Ascending aorta (tissue), 2 donors: ENCODE data around the gene RPL13. TPM values are rescaled to one million over a fixed set of nuclear protein-coding genes. Genes with fewer than 3 reads are reported as not detected.

Source experiments
- DNase-seq, 2 donors: peaks; one replicate each; pipeline ENCODE4 v3.0.0-alpha.2; 2019; ENCODE audit warnings: low spot score in 2 of 2
- H3K27ac ChIP-seq, 2 donors: fragments of 200-600 bp; sonication (generic); one replicate each; pipeline ENCODE4 v1.5.1; 2016 to 2017; ENCODE audit warnings: mild to moderate bottlenecking in 1 of 2
- H3K27me3 ChIP-seq: fragments of 200-600 bp; sonication (generic); one replicate; pipeline ENCODE4 v1.5.1; 2017
- H3K36me3 ChIP-seq, 2 donors: fragments of 200-600 bp; sonication (generic); one replicate each; pipeline ENCODE4 v1.5.1; 2016
- H3K4me1 ChIP-seq, 2 donors: fragments of 200-600 bp; sonication (generic); one replicate each; pipeline ENCODE4 v1.5.1; 2016 to 2017; ENCODE audit warnings: mild to moderate bottlenecking in 1 of 2
- H3K4me3 ChIP-seq, 2 donors: fragments of 200-600 bp; sonication (generic); one replicate each; pipeline ENCODE4 v1.5.1; 2016 to 2017; ENCODE audit warnings: mild to moderate bottlenecking in 1 of 2
- H3K9me3 ChIP-seq, 2 donors: fragments of 200-600 bp; sonication (generic); one replicate each; pipeline ENCODE4 v1.5.1; 2016
- intact Hi-C: fragments of 100-400 bp; cut with DNase I; formaldehyde crosslinking; loops from one replicate; pipeline ENCODE4 v1.15.1; 2023
- total RNA-seq: library from RNA; depleted of rRNA; stranded (reverse); fragments of >200 nt; gene quantifications from one replicate; pipeline ENCODE4 v1.1.0, GENCODE V29; 2016
- TF ChIP-seq, protein P1 (sequence below), 3 experiments: fragments of 200-600 bp in 2 of 3; fragments of 450-650 bp in 1 of 3; sonication (generic) in 2 of 3; IDR thresholded peaks; one replicate each; pipeline ENCODE4 v1.5.1; 2016 to 2019; ENCODE audit warnings: antibody characterized with exemption in 3 of 3, mild to moderate bottlenecking in 1 of 3, moderate library complexity in 1 of 3

The RPL13 gene
- total RNA-seq, 1 donor from 2014 or later = 8,360 TPM

DNA sequence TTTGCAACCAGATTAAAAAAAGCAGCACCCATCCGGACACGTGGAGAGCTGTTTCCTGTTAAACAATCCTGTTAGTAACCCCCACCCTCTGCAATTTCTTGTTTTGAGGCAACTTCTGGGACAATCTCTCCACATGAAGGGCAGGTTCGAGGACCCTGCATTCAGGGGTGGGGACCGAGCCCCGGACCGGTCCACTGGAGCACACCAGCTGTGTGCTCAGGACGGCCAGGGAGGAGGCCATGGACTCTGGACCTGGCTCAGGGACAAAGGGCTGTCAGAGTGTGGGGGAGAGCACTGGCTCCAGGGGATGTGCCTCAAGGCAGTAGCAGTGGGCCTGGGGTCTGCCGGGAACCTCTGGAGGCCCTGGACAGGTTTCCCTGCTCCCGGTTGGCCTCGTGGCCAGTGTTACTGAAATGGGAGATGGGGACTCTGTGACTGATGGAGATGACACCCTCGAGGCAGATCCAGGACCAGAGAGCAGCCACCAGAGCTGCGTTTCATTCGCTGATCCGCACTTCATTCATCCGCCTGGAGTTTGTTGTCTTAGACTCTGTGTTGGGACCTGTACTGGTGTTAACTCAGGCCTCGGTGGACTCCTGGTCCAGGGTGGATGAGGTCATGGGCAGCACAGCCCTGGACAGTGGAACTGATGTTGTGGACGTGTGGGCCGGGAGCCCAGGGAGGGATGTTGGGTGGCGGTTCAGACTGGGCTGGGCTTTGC, 12.2 kb downstream of the RPL13 start:
- no peak overlapping the region for H3K4me3 ChIP-seq
- intact Hi-C loops = no loop called here
- no peak for DNase-seq
- H3K27me3 ChIP-seq = peaks cover 4% of the 10 kb centered on the region
- H3K9me3 ChIP-seq = no peaks in the 10 kb centered on the region
- H3K36me3 ChIP-seq = no peaks in the 10 kb centered on the region
- H3K4me1 ChIP-seq = peaks cover 7 to 10% of the 10 kb centered on the region in 2 donors
- H3K27ac ChIP-seq = no peak overlapping the region
- TF ChIP-seq, protein P1, sequence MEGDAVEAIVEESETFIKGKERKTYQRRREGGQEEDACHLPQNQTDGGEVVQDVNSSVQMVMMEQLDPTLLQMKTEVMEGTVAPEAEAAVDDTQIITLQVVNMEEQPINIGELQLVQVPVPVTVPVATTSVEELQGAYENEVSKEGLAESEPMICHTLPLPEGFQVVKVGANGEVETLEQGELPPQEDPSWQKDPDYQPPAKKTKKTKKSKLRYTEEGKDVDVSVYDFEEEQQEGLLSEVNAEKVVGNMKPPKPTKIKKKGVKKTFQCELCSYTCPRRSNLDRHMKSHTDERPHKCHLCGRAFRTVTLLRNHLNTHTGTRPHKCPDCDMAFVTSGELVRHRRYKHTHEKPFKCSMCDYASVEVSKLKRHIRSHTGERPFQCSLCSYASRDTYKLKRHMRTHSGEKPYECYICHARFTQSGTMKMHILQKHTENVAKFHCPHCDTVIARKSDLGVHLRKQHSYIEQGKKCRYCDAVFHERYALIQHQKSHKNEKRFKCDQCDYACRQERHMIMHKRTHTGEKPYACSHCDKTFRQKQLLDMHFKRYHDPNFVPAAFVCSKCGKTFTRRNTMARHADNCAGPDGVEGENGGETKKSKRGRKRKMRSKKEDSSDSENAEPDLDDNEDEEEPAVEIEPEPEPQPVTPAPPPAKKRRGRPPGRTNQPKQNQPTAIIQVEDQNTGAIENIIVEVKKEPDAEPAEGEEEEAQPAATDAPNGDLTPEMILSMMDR (IDR thresholded peaks at IDR 0.05) = no peak

DNA sequence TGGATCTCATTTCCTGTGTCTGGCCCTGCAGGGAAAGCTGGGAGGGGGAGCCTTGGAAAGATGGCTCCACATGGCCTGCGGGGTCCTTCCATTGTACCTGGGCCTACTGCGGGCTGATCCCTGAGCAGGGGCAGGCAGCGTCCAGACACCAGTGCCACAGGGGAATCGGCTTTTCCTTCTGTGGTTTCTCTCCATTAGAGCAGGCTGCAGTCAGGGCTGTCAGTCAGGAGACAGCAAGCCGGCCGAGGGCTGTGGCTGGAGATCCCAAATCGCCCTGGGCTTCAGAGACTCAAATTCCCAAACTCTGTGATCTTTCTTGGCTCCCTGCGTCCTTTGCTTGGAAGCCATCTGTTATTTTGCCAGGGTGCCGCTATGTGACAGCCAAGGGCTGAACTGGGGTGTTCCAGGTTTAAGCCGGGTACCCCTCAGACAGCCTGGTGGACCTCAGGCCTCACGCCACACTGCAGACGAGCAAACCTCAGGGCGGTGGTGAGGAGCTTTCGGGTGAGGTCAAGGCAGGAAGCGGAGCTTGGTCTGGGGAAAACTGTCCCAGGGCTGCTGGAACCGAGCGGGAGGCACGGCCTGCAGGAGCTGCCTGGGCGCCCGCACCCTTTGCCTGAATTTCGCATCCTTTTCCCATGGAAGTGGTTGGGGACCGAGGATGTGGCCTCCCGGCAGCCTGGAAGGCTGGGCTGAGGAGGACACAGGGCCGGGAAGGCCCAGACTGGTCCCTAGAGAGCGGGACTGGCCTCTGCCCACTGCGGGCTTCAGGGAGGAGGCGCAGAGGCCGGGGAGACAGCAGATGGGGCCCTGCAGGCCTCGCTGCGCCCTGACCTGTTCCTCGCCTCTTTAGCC, 13.6 kb downstream of the RPL13 start:
- Histone ChIP-seq H3K27me3 (peaks cover 4% of the 10 kb centered on the region), H3K27ac (no peak overlapping the region), H3K9me3 (no peaks in the 10 kb centered on the region), H3K36me3 (no peaks in the 10 kb centered on the region), H3K4me3 (no peak overlapping the region), H3K4me1 (peaks cover 7 to 10% of the 10 kb centered on the region in 2 donors)
- TF ChIP-seq, protein P1 (IDR thresholded peaks at IDR 0.05) = no peak
- no peak for DNase-seq
- intact Hi-C loops = no loop called here

DNA sequence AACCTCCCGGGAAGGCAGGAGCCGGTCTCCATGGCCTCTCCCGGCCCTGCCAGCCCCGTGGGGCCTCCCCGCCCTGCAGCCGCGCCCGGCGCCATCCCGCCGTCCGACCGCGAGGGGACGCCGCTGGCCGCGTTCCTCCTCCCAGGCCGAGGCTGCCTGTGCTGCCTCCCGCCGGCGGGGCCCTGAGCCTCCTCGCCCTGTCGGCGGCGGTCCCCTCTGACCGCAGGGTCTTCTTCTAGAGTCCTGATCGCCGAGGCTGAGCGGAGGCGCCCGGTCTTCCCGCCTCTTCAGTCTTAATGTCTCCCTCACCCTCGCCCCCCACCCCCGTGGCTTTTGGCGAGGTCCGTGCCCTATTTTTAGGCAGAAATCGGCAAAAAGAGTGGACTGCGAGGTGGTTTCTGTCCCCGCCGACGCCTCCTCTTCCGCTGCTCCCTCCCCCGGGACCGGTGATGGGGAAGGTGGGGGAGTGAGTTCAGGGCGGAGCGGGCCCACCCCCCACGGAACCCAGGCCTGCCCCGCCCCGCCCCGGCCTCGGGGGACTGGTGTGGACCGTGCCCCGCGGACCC, 14.3 kb downstream of the RPL13 start:
- Histone ChIP-seq H3K4me3 (peak overlapping the region; percentile 11 to 44), H3K4me1 (peaks cover 7 to 10% of the 10 kb centered on the region in 2 donors), H3K27ac (no peak overlapping the region), H3K36me3 (no peaks in the 10 kb centered on the region), H3K27me3 (peaks cover 4% of the 10 kb centered on the region), H3K9me3 (no peaks in the 10 kb centered on the region)
- intact Hi-C loops = no loop called here
- no peak for DNase-seq
- TF ChIP-seq, protein P1 (IDR thresholded peaks at IDR 0.05) = peak; percentile 19 to 53 (median 41)

GRCh38 chr16:89575247-89576152, 15.0 kb downstream of the RPL13 start, which contains the start of gene CPNE7:
Gene CPNE7, plus strand, starts transcription at chr16:89575758. Its CDS starts 140 bp downstream, at chr16:89575898.
- H3K36me3 ChIP-seq = no peaks in the 10 kb centered on the region
- no peaks in the 10 kb centered on the region for H3K9me3 ChIP-seq
- peaks cover 7 to 10% of the 10 kb centered on the region in 2 donors for H3K4me1 ChIP-seq
- H3K4me3 ChIP-seq = peak within 1 kb of the TSS; percentile 11 to 44
- intact Hi-C loops = no loop called here
- peaks cover 4% of the 10 kb centered on the region for H3K27me3 ChIP-seq
- TF ChIP-seq, protein P1 (IDR thresholded peaks at IDR 0.05) = no peak
- DNase-seq = no peak
- no peak within 1 kb of the TSS for H3K27ac ChIP-seq
